Measurements from ENCODE around the gene HOXB3. TPM values are rescaled to one million over a fixed set of nuclear protein-coding genes. Genes with fewer than 3 reads are reported as not detected.

The HOXB3 gene
- total RNA-seq, 6 donors from 2014 or later: 2.9 to 12.6 (median 7.9) TPM

DNA sequence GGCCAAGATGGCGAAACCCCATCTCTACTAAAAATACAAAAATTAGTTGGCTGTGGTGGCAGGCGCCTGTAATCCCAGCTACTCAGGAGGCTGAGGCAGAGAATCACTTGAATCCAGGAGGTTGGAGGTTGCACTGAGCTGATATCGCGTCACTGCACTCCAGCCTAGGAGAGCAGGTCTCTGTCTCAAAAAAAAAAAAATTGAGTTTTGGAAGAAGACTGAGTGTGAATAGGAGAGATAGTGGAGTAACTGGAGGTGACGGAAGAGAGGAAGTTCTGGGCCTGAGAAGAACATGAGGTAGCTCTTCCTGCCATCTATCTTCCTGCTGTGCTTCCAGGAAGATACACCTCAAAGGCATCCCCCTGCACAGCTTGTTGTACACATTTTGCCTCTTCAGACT, 70.6 kb downstream of the HOXB3 start:
- ATAC-seq (ENCODE audit: low FRiP score in 2 of 2) (no peak), DNase-seq (no peak)
- Histone ChIP-seq H3K36me3 (no peaks in the 10 kb centered on the region), H3K9me3 (no peaks in the 10 kb centered on the region), H3K4me3 (no peak overlapping the region), H3K27me3 (no peaks in the 10 kb centered on the region), H3K4me1 (no peaks in the 10 kb centered on the region), H3K27ac (no peak overlapping the region)
- 75 to 82% methylated on average over 5 of the region's 5 CpGs for WGBS, 2 donors
- TF ChIP-seq EP300 (IDR thresholded peaks at IDR 0.05): no peak
- TF ChIP-seq POLR2A (IDR thresholded peaks at IDR 0.05): no peak
- TF ChIP-seq, protein P1, sequence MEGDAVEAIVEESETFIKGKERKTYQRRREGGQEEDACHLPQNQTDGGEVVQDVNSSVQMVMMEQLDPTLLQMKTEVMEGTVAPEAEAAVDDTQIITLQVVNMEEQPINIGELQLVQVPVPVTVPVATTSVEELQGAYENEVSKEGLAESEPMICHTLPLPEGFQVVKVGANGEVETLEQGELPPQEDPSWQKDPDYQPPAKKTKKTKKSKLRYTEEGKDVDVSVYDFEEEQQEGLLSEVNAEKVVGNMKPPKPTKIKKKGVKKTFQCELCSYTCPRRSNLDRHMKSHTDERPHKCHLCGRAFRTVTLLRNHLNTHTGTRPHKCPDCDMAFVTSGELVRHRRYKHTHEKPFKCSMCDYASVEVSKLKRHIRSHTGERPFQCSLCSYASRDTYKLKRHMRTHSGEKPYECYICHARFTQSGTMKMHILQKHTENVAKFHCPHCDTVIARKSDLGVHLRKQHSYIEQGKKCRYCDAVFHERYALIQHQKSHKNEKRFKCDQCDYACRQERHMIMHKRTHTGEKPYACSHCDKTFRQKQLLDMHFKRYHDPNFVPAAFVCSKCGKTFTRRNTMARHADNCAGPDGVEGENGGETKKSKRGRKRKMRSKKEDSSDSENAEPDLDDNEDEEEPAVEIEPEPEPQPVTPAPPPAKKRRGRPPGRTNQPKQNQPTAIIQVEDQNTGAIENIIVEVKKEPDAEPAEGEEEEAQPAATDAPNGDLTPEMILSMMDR (IDR thresholded peaks at IDR 0.05): no peak
- no peak for TF ChIP-seq POLR2AphosphoS5 (IDR thresholded peaks at IDR 0.05)

DNA sequence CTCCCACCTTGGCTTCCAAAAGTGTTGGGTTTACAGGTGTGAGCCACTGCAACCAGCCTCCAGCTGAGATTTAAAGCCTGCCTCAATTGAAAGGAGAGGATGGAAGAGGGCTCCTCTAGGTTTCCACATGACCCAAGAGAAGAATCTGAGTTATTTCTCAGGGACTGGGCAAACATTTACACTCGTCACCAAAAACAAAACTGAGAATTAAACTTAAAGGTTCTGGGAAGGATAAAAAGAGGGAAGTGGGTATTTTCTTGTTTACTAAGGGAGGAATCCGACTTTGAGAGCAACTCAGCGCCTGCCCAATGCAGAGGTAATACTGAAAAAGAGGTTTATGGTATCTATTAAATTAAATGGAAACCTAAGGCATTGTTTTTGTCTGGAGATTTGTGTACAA, 72.6 kb downstream of the HOXB3 start:
- TF ChIP-seq POLR2A (IDR thresholded peaks at IDR 0.05) (no peak), EP300 (IDR thresholded peaks at IDR 0.05) (no peak), POLR2AphosphoS5 (IDR thresholded peaks at IDR 0.05) (no peak)
- TF ChIP-seq, protein P1 (IDR thresholded peaks at IDR 0.05): no peak
- Histone ChIP-seq H3K4me3 (no peak overlapping the region), H3K27ac (no peak overlapping the region), H3K9me3 (no peaks in the 10 kb centered on the region), H3K4me1 (peaks cover 0 to 4% (median 2%) of the 10 kb centered on the region in 4 donors), H3K36me3 (no peaks in the 10 kb centered on the region), H3K27me3 (no peaks in the 10 kb centered on the region)
- no peak for DNase-seq
- no peak for ATAC-seq (ENCODE audit: low FRiP score in 2 of 2)
- WGBS, 2 donors: 22 to 25% methylated on average over 3 of the region's 3 CpGs

DNA sequence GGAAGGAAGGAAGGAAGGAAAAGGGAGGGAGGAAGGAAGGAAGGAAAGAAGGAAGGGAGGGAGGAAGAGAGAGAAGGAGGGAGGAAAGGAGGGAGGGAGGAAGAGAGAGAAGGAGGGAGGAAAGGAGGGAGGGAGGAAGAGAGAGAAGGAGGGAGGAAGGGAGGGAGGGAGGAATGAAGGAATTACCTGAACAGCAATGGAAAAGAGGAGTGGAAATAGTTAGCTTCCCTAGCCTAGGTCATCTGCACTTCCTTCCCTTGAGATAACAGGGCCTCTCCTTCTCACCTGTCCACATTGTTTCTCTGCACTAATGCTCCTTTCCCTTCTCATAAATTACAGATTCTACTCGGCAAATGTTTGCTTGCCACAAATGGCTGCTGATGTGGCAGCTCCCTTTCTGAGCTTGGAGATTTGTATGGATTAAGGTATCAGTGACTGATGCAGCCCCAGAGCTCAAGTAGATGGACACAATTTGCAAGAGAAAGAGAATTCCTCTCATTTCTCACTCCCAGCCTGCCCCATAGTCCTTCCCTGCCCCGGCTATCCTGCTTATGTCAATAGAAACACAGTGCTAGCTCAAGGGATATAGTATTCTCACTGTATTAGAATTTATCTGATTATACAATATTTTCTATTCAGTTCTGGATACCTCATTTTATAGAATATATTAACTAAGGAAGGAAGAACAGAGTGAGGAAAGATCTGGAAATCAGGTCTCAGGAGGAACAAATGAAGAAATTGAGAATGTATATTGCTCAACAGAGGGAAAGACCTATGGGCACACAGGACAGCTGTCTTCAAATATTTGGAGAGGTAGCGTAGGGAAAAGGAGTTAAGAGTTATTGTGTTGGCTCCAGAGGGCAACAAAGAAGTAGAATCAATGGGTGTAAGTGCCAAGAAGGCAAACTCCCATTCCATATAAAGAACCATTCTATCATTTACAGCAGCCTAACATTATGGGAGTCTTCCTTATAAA, 73.8 kb downstream of the HOXB3 start:
- TF ChIP-seq POLR2AphosphoS5 (IDR thresholded peaks at IDR 0.05): no peak
- ATAC-seq (ENCODE audit: low FRiP score in 2 of 2) (no peak), DNase-seq (no peak)
- Histone ChIP-seq H3K36me3 (no peaks in the 10 kb centered on the region), H3K4me3 (no peak overlapping the region), H3K27me3 (no peaks in the 10 kb centered on the region), H3K27ac (no peak overlapping the region), H3K9me3 (no peaks in the 10 kb centered on the region), H3K4me1 (peaks cover 0 to 4% (median 2%) of the 10 kb centered on the region in 4 donors)
- 51 to 54% methylated on average over 3 of the region's 3 CpGs for WGBS, 2 donors

DNA sequence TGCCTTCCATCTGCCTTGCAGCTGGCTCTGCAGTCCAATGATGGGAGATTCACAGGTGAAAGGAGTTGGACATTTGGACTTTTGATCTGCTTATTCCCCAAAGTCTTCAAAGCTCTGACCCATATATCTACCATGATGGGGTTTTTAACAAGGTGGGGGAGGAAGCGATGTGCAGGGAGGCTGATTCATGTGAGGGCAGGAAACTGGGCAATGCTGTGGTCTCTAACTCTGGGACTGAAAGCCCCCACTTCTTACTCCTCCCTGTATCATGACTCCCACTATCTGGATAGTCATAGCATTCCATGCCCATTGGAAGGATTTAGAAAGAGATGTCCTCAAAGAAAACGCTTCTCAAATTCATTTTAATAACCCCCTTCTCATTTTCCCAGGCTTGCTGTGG, 75.6 kb downstream of the HOXB3 start:
- no peaks in the 10 kb centered on the region for H3K9me3 ChIP-seq
- H3K27ac ChIP-seq: no peak overlapping the region
- H3K4me1 ChIP-seq: peaks cover 0 to 4% (median 2%) of the 10 kb centered on the region in 4 donors
- DNase-seq (no peak), ATAC-seq (ENCODE audit: low FRiP score in 2 of 2) (no peak)
- H3K36me3 ChIP-seq: no peaks in the 10 kb centered on the region
- TF ChIP-seq POLR2A (IDR thresholded peaks at IDR 0.05) (no peak), POLR2AphosphoS5 (IDR thresholded peaks at IDR 0.05) (no peak), EP300 (IDR thresholded peaks at IDR 0.05) (no peak)
- TF ChIP-seq, protein P1 (IDR thresholded peaks at IDR 0.05): no peak
- no peaks in the 10 kb centered on the region for H3K27me3 ChIP-seq
- H3K4me3 ChIP-seq: no peak overlapping the region
- WGBS, 2 donors: 77 to 82% methylated on average over 2 of the region's 2 CpGs

DNA sequence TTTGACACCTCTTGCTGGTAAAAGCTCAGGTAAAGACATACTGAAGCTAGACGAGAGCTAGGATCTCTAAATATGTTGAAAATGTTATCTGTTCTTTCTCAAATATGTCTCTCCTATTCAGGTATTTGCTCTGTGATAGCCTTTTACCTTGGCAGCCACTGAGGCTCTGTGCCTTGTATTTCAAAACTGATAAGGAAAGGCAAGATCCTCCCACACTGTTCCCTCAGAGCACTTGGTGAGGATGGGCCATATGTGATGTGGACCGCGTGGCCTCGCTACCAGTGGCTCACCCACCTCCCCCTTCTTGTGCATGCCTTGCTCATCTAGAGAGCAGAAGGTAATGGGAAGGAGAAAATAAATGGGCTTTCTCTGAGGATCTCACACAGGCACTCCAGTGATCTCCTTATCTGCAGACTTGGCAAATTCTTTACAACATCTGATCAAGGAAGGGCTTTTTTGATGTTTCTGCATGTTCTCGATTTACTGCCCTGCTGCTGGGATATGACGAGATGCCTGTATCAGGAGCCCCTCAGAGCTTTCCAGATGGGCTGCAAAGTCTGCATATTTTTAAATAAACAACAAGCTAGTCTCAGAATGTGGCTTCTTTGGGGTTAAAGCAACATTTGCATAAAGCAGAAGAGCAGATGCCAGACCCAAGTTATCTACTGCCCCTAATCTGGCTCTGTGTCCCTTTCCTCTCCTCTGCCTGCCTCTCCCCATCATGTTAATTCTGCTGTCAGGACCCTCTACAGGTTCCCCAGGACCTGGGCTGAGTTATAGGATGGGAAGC, 76.2 kb downstream of the HOXB3 start:
- H3K27ac ChIP-seq: no peak overlapping the region
- DNase-seq (no peak), ATAC-seq (ENCODE audit: low FRiP score in 2 of 2) (no peak)
- H3K36me3 ChIP-seq: no peaks in the 10 kb centered on the region
- no peak overlapping the region for H3K4me3 ChIP-seq
- H3K27me3 ChIP-seq: no peaks in the 10 kb centered on the region
- WGBS, 2 donors: 61 to 74% methylated on average over 6 of the region's 6 CpGs
- TF ChIP-seq EP300 (IDR thresholded peaks at IDR 0.05) (no peak), POLR2A (IDR thresholded peaks at IDR 0.05) (no peak), POLR2AphosphoS5 (IDR thresholded peaks at IDR 0.05) (no peak)
- TF ChIP-seq, protein P1 (IDR thresholded peaks at IDR 0.05): no peak
- no peaks in the 10 kb centered on the region for H3K9me3 ChIP-seq
- H3K4me1 ChIP-seq: peaks cover 0 to 4% (median 2%) of the 10 kb centered on the region in 4 donors

Data from upper lobe of left lung (tissue), 6 donors.